HepG2 (cell line): Measurements from ENCODE around the gene SPATA33. TPM values are rescaled to one million over a fixed set of nuclear protein-coding genes. Genes with fewer than 3 reads are reported as not detected.
A peak's percentile ranks its signal among the peaks of the same experiment; 100 is the strongest.

Experiments
- CSRNP2 ChIP-seq: sonication (generic); formaldehyde crosslinking; conservative IDR thresholded peaks from 2 replicates; pipeline ENCODE4 v1.8.0; 2022; ENCODE audit warnings: low read depth, missing genetic modification reagents
- FOXP4 ChIP-seq: sonication (generic); formaldehyde crosslinking; IDR thresholded peaks from 2 replicates; pipeline ENCODE4 v1.4.0; 2020; ENCODE audit warnings: missing genetic modification reagents
- GMEB1 ChIP-seq: sonication (generic); formaldehyde crosslinking; IDR thresholded peaks from 2 replicates; pipeline ENCODE4 v1.5.1; 2020; ENCODE audit warnings: missing genetic modification reagents, mild to moderate bottlenecking, borderline replicate concordance
- KDM4B ChIP-seq: sonication (generic); formaldehyde crosslinking; IDR thresholded peaks from 2 replicates; pipeline ENCODE4 v1.4.0; 2020; ENCODE audit warnings: missing genetic modification reagents
- MAFK ChIP-seq, 2 experiments: IDR thresholded peaks in 1 of 2; conservative IDR thresholded peaks in 1 of 2; 2 replicates each; pipeline ENCODE4 v1.6.1; 2011; ENCODE audit warnings: improper control_type of control experiment in 2 of 2, low read length in 2 of 2
- MBD4 ChIP-seq: IDR thresholded peaks from 2 replicates; pipeline ENCODE4 v1.6.1; 2012; ENCODE audit warnings: low read length, inconsistent platforms, borderline replicate concordance
- MED1 ChIP-seq: sonication (generic); formaldehyde crosslinking; IDR thresholded peaks from 2 replicates; pipeline ENCODE4 v1.4.0; 2020; ENCODE audit warnings: missing genetic modification reagents
- PRMT3 ChIP-seq: sonication (generic); formaldehyde crosslinking; IDR thresholded peaks from 2 replicates; pipeline ENCODE4 v1.8.1; 2022; ENCODE audit warnings: low read depth, mild to moderate bottlenecking, moderate library complexity, missing genetic modification reagents, borderline replicate concordance
- RBFOX2 ChIP-seq: fragments of 200-400 bp; formaldehyde crosslinking; IDR thresholded peaks from 2 replicates; pipeline ENCODE4 v1.6.1; 2017; ENCODE audit warnings: low read depth, mild to moderate bottlenecking, low read length
- SIN3B ChIP-seq: fragments of 150-350 bp; IDR thresholded peaks from 2 replicates; pipeline ENCODE4 v1.6.1; 2014; ENCODE audit warnings: low read length
- SMARCC2 ChIP-seq: fragments of 450-650 bp; IDR thresholded peaks from 2 replicates; pipeline ENCODE4 v1.6.1; 2017; ENCODE audit warnings: antibody characterized with exemption, mild to moderate bottlenecking
- THAP7 ChIP-seq: sonication (generic); formaldehyde crosslinking; IDR thresholded peaks from 2 replicates; pipeline ENCODE4 v1.8.1; 2023; ENCODE audit warnings: mild to moderate bottlenecking, missing genetic modification reagents
- ZBTB26 ChIP-seq: IDR thresholded peaks from 2 replicates; pipeline ENCODE4 v1.6.1; 2016; ENCODE audit warnings: missing compliant biosample characterization, missing genetic modification reagents, borderline replicate concordance
- ZNF333 ChIP-seq: sonication (generic); formaldehyde crosslinking; IDR thresholded peaks from 2 replicates; pipeline ENCODE4 v1.4.0; 2020; ENCODE audit warnings: mild to moderate bottlenecking, missing genetic modification reagents, borderline replicate concordance
- ZNF343 ChIP-seq: sonication (generic); formaldehyde crosslinking; IDR thresholded peaks from 2 replicates; pipeline ENCODE4 v1.4.0; 2020; ENCODE audit warnings: mild to moderate bottlenecking, missing genetic modification reagents
- ZNF572 ChIP-seq: sonication (generic); formaldehyde crosslinking; IDR thresholded peaks from 2 replicates; pipeline ENCODE4 v1.5.1; 2020; ENCODE audit warnings: mild to moderate bottlenecking, missing genetic modification reagents
- ZNF576 ChIP-seq: sonication (generic); formaldehyde crosslinking; IDR thresholded peaks from 2 replicates; pipeline ENCODE4 v1.4.0; 2020; ENCODE audit warnings: mild to moderate bottlenecking, missing genetic modification reagents
- ZNF772 ChIP-seq: sonication (generic); formaldehyde crosslinking; IDR thresholded peaks from 2 replicates; pipeline ENCODE4 v1.5.0; 2020; ENCODE audit warnings: mild to moderate bottlenecking, missing genetic modification reagents
- ZNF800 ChIP-seq: sonication (generic); formaldehyde crosslinking; IDR thresholded peaks from 2 replicates; pipeline ENCODE4 v1.4.0; 2020; ENCODE audit warnings: missing genetic modification reagents
- polyA plus RNA-seq, 8 experiments: library from polyadenylated mRNA; depleted of rRNA in 3 of 8; stranded (reverse) in 7 of 8; unstranded in 1 of 8; fragments of >200 nt; fragmentation: Illumina TruSeq in 4 of 8; extraction: Trizol in 4 of 8; gene quantifications; 2 replicates each; pipeline versions ENCODE4 v1.2.1 to v1.2.3, GENCODE V29; 2011 to 2016; ENCODE audit warnings: low read depth in 4 of 8, missing spikeins in 1 of 8, mixed read lengths in 1 of 8; ENCODE audit not compliant: insufficient read depth in 1 of 8
- total RNA-seq, 5 experiments: library from RNA; depleted of rRNA; stranded (reverse); fragments of >200 nt; fragmentation: Illumina TruSeq; extraction: Trizol; gene quantifications; 2 replicates each; pipeline ENCODE4 v1.2.3, GENCODE V29; 2016; ENCODE audit warnings: low read depth in 1 of 5

The SPATA33 gene
- total and polyA plus RNA-seq, 2 of the 13 experiments (the other 11 are each of a cell fraction or from before 2014, with no cell fraction given), result 5.7 to 11.0 TPM

GRCh38 chr16:89657442-89658220 is at the start of gene SPATA33, which contains the start of gene CHMP1A (continued):
- TF ChIP-seq MAFK (conservative IDR thresholded peaks at IDR 0.05 in 1 of 2, IDR thresholded peaks at IDR 0.05 in 1 of 2; ENCODE audit: low read length in 2 of 2) (no peak), KDM4B (CRISPR knock-in tag) (0 out of 2 replicates have a peak, but pooled peaks have one; percentile 77), ZNF576 (CRISPR knock-in tag) (0 out of 2 replicates have a peak, but pooled peaks have one; percentile 77), THAP7 (CRISPR knock-in tag) (no peak), ZNF572 (CRISPR knock-in tag) (no peak), GMEB1 (CRISPR knock-in tag) (peak; percentile 90), RBFOX2 (peak; percentile 95), MED1 (CRISPR knock-in tag) (peak; percentile 69), PRMT3 (no peak), ZNF772 (CRISPR knock-in tag) (peak; percentile 82; the same call in 1 of the 2 replicates), CSRNP2 (CRISPR knock-in tag) (no peak), SMARCC2 (no peak), ZNF343 (peak; percentile 49; the same call in 1 of the 2 replicates), ZNF333 (no peak; the same call in 1 of the 2 replicates), ZNF800 (peak; percentile 5; the same call in 1 of the 2 replicates), ZBTB26 (CRISPR knock-in tag) (peak; percentile 82), MBD4 (no peak), SIN3B (0 out of 2 replicates have a peak, but pooled peaks have one; percentile 57), FOXP4 (CRISPR knock-in tag) (peak; percentile 67)
